Right lobe of liver (tissue), 6 donors: ENCODE results near the gene NEU3. TPM values are rescaled to one million over a fixed set of nuclear protein-coding genes. Genes with fewer than 3 reads are reported as not detected.
A peak's percentile ranks its signal among the peaks of the same experiment; 100 is the strongest.

Experiments
- ATAC-seq, 4 donors: fragments of 200-7000 bp; cut with Tn5 transposase; one replicate each; pipeline ENCODE4 v1.9.1; 2020; ENCODE audit warnings: mild to moderate bottlenecking in 4 of 4, moderate library complexity in 4 of 4
- DNase-seq, 3 donors: peaks; one replicate each; pipeline ENCODE4 v3.0.0-alpha.2; 2020
- H3K27ac ChIP-seq, 3 donors: fragments of 200-600 bp; one replicate each; pipeline ENCODE4 v1.8.0; 2022
- H3K27me3 ChIP-seq, 2 donors: fragments of 200-600 bp; one replicate each; pipeline ENCODE4 v1.8.0; 2022
- H3K36me3 ChIP-seq, 4 donors: fragments of 200-600 bp; sonication (generic) in 1 of 4; one replicate each; pipeline versions ENCODE4 v1.5.1 to v1.8.0; 2017 to 2022; ENCODE audit warnings: control low read depth in 1 of 4
- H3K4me1 ChIP-seq, 4 donors: fragments of 200-600 bp; sonication (generic) in 1 of 4; one replicate each; pipeline versions ENCODE4 v1.5.1 to v1.8.0; 2017 to 2022; ENCODE audit warnings: control low read depth in 1 of 4
- H3K4me3 ChIP-seq, 3 donors: fragments of 200-600 bp; one replicate each; pipeline ENCODE4 v1.8.0; 2022
- H3K9me3 ChIP-seq, 4 donors: fragments of 200-600 bp; sonication (generic) in 1 of 4; one replicate each; pipeline versions ENCODE4 v1.5.1 to v1.8.0; 2017 to 2022; ENCODE audit warnings: control low read depth in 1 of 4
- CTCF ChIP-seq, 4 donors: fragments of 200-600 bp in 3 of 4; fragments of 450-650 bp in 1 of 4; IDR thresholded peaks; one replicate each; pipeline versions ENCODE4 v1.5.1 to v1.8.0; 2016 to 2022; ENCODE audit warnings: antibody characterized with exemption in 4 of 4, mild to moderate bottlenecking in 2 of 4
- POLR2A ChIP-seq: fragments of 450-650 bp; IDR thresholded peaks from one replicate; pipeline ENCODE4 v1.6.1; 2017; ENCODE audit warnings: antibody characterized with exemption, mild to moderate bottlenecking
- WGBS: methylation state at CpG from one replicate; pipeline ENCODE4 v1.1.6; 2018; ENCODE audit warnings: low coverage, low lambda C conversion rate; ENCODE audit not compliant: insufficient coverage; ENCODE audit errors: missing lambda C conversion rate; 5-methylcytosine and 5-hydroxymethylcytosine counted together
- intact Hi-C, 2 donors: fragments of 100-400 bp; cut with DNase I; formaldehyde crosslinking; loops; one replicate each; pipeline versions ENCODE4 v1.11.2 to v1.14.1; 2022
- long read RNA-seq: library from polyadenylated mRNA; unstranded; transcript quantifications from one replicate; pipeline ENCODE4 v2.0.0, GENCODE V29; 2019
- total RNA-seq, 6 experiments: library from RNA; depleted of rRNA in 2 of 6; stranded (reverse); fragments of >200 nt in 2 of 6; fragmentation: NEBNext Ultra II Directional in 3 of 6; extraction: Animal tissue kit (Norgen Biotek cat#: 25700) in 3 of 6; gene quantifications; one replicate each; pipeline versions ENCODE4 v1.1.0 to v1.2.4, GENCODE V29; 2016 to 2023
- donor health status: DM: no; HTN: yes; CAD: no.
- donor health status: DM: no; HTN: no; CAD: no.
- donor health status: DM: no; HTN: no; CAD: no.
- donor health status: DM: no; HTN: yes; CAD: no.
- donor health status: DM: no; HTN: yes; CAD: no.

The NEU3 gene
- 1 to 10 TPM; 3.7 to 8.2 (median 6.2) TPM for total RNA-seq
- long read RNA-seq, result 0 reads

GRCh38 chr11:74988541-74989259, at the start of gene NEU3:
Gene NEU3 (plus strand): TSS chr11:74988933. CDS start chr11:74989061, 128 bp downstream.
- DNase-seq (peak; percentile 90 to 91 (median 91)), ATAC-seq (peak; percentile 95 to 98 (median 96))
- H3K27ac ChIP-seq, result peak within 1 kb of the TSS; percentile 72 to 88 (median 73)
- peaks cover 0 to 36% (median 5%) of the 10 kb centered on the region in 4 donors for H3K4me1 ChIP-seq
- intact Hi-C loops, result no loop called here
- H3K27me3 ChIP-seq, result no peaks in the 10 kb centered on the region
- peak within 1 kb of the TSS; percentile 69 to 80 (median 77) for H3K4me3 ChIP-seq
- H3K9me3 ChIP-seq, result no peaks in the 10 kb centered on the region
- TF ChIP-seq POLR2A (peak; percentile 65), CTCF (IDR thresholded peaks at IDR 0.05) (no peak)
- no peaks in the 10 kb centered on the region for H3K36me3 ChIP-seq
- under 1% methylated on average over 36 of the region's 46 CpGs for WGBS

GRCh38 chr11:74941492-74941891, 47.2 kb upstream of the NEU3 start:
- intact Hi-C loops, result no loop called here
- no peak for ATAC-seq

GRCh38 chr11:74942073-74942759, 46.5 kb upstream of the NEU3 start:
- Histone ChIP-seq H3K9me3 (no peaks in the 10 kb centered on the region), H3K27ac (no peak overlapping the region), H3K27me3 (no peaks in the 10 kb centered on the region), H3K4me3 (no peak overlapping the region), H3K4me1 (no peaks in the 10 kb centered on the region), H3K36me3 (peaks cover 0 to 2% (median 0%) of the 10 kb centered on the region in 4 donors)
- DNase-seq (no peak), ATAC-seq (no peak)
- 90% methylated on average over 4 of the region's 5 CpGs for WGBS
- no peak for TF ChIP-seq CTCF (IDR thresholded peaks at IDR 0.05)
- no peak for TF ChIP-seq POLR2A
- intact Hi-C loops, result no loop called here

More at GRCh38 chr11:74941492-74941891, 47.2 kb upstream of the NEU3 start:
- TF ChIP-seq CTCF (IDR thresholded peaks at IDR 0.05), result no peak
- TF ChIP-seq POLR2A, result no peak
- Histone ChIP-seq H3K4me3 (no peak overlapping the region), H3K9me3 (no peaks in the 10 kb centered on the region), H3K4me1 (no peaks in the 10 kb centered on the region), H3K27ac (no peak overlapping the region), H3K36me3 (peaks cover 0 to 2% (median 0%) of the 10 kb centered on the region in 4 donors), H3K27me3 (no peaks in the 10 kb centered on the region)
- no peak for DNase-seq

- no peak for DNase-seq
- no peak for TF ChIP-seq CTCF (IDR thresholded peaks at IDR 0.05)
- TF ChIP-seq POLR2A, result no peak
- Histone ChIP-seq H3K36me3 (no peaks in the 10 kb centered on the region), H3K9me3 (no peaks in the 10 kb centered on the region), H3K4me1 (peaks cover 0 to 22% (median 6%) of the 10 kb centered on the region in 4 donors), H3K27ac (peak overlapping the region; percentile 74 to 83 (median 78)), H3K4me3 (peak overlapping the region; percentile 70 to 96 (median 95)), H3K27me3 (no peaks in the 10 kb centered on the region)
- WGBS, result 0% methylated on average over 9 of the region's 9 CpGs
- peak; percentile 39 to 64 (median 49) for ATAC-seq
- intact Hi-C loops, result no loop called here
These were observed 40.2 kb upstream of the NEU3 start for GRCh38 chr11:74948546-74948897.
